GM23248 (cell line): Measurements from ENCODE around the gene GSN.

Source experiments
- EZH2 ChIP-seq: fragments of 200-600 bp; sonication (generic); IDR thresholded peaks from 2 replicates; pipeline ENCODE4 v1.6.1; 2018; ENCODE audit warnings: antibody characterized with exemption, mild to moderate bottlenecking; ENCODE audit not compliant: insufficient read depth, poor library complexity, severe bottlenecking
- EZH2phosphoT487 ChIP-seq: fragments of 200-600 bp; sonication (generic); IDR thresholded peaks from 2 replicates; pipeline ENCODE4 v1.6.1; 2018; ENCODE audit warnings: antibody characterized with exemption, moderate library complexity, mild to moderate bottlenecking, low read depth; ENCODE audit not compliant: insufficient read depth

GRCh38 chr9:121240472-121241135 lies 27.4 kb upstream of the GSN start:
- TF ChIP-seq EZH2 (no peak), EZH2phosphoT487 (no peak)
